Esophagus muscularis mucosa (tissue), 4 donors: ENCODE measurements around the gene ASIC2.

Source experiments
- CTCF ChIP-seq, 3 experiments: fragments of 200-600 bp in 2 of 3; fragments of 450-650 bp in 1 of 3; sonication (generic) in 2 of 3; IDR thresholded peaks; one replicate each; pipeline ENCODE4 v1.5.1; 2017 to 2019; ENCODE audit warnings: antibody characterized with exemption in 3 of 3, mild to moderate bottlenecking in 2 of 3, moderate library complexity in 1 of 3
- EP300 ChIP-seq: sonication (generic); formaldehyde crosslinking; IDR thresholded peaks from one replicate; pipeline ENCODE4 v1.6.1; 2017; ENCODE audit warnings: antibody characterized with exemption
- POLR2A ChIP-seq: fragments of 450-650 bp; IDR thresholded peaks from one replicate; pipeline ENCODE4 v1.6.1; 2017; ENCODE audit warnings: antibody characterized with exemption, moderate library complexity, mild to moderate bottlenecking, low read depth
- POLR2AphosphoS5 ChIP-seq, 2 donors: sonication (generic); formaldehyde crosslinking; IDR thresholded peaks; one replicate each; pipeline ENCODE4 v1.6.1; 2017; ENCODE audit warnings: antibody characterized with exemption in 2 of 2

GRCh38 chr17:32993977-32994376, 299.1 kb downstream of the ASIC2 start:
- TF ChIP-seq POLR2A (no peak), CTCF (IDR thresholded peaks at IDR 0.05) (no peak), POLR2AphosphoS5 (IDR thresholded peaks at IDR 0.05) (no peak), EP300 (no peak)
